GM12801 (cell line): ENCODE data around the gene MTHFS.
A peak's percentile ranks its signal among the peaks of the same experiment; 100 is the strongest.

ENCODE experiments used
- TF ChIP-seq, protein P1 (sequence below): IDR thresholded peaks from one replicate; pipeline ENCODE4 v1.5.1; 2011; ENCODE audit warnings: control low read depth; ENCODE audit not compliant: insufficient read length; ENCODE audit errors: extremely low read depth

The MTHFS gene

DNA sequence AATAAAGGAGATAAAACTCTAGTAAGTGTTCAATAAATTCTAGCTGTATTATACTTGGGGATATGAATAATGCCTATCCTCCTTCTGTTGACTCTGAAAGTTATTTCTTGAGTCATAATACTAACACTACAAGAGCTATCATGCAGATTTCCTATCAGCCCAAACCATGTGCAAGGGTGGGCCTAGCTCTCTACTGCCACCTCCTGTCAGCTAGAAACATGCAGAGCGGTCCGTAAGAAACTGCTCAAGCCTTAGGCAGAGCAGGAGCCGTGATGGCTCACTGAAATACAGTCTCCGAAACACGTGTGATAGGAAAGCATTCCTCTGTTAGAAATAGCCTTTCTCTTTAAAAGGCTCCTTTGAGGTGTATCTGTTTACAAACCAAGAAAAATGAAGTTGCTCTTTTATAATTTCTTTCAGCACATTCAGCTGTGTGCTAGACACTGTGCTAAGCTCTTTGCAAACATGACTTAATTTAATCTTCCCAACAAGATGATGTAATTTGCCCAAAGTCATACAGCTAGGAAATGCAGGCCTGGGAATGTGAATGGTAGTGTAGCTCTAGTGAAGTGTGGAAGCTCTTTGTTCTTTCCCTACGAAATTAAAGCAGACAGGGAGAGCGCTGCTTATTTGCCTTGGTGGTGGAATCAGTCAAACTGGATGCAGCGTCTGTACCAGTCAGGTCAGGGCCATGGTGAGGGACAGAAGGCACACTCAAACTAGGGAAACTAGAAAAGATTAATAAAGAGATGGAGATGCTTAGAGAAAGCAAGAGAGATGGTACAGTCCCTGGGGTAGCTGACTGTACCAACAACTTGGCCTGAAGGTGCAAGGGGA lies 43.1 kb downstream of the MTHFS start:
- TF ChIP-seq, protein P1, sequence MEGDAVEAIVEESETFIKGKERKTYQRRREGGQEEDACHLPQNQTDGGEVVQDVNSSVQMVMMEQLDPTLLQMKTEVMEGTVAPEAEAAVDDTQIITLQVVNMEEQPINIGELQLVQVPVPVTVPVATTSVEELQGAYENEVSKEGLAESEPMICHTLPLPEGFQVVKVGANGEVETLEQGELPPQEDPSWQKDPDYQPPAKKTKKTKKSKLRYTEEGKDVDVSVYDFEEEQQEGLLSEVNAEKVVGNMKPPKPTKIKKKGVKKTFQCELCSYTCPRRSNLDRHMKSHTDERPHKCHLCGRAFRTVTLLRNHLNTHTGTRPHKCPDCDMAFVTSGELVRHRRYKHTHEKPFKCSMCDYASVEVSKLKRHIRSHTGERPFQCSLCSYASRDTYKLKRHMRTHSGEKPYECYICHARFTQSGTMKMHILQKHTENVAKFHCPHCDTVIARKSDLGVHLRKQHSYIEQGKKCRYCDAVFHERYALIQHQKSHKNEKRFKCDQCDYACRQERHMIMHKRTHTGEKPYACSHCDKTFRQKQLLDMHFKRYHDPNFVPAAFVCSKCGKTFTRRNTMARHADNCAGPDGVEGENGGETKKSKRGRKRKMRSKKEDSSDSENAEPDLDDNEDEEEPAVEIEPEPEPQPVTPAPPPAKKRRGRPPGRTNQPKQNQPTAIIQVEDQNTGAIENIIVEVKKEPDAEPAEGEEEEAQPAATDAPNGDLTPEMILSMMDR, result peak; percentile 94

DNA sequence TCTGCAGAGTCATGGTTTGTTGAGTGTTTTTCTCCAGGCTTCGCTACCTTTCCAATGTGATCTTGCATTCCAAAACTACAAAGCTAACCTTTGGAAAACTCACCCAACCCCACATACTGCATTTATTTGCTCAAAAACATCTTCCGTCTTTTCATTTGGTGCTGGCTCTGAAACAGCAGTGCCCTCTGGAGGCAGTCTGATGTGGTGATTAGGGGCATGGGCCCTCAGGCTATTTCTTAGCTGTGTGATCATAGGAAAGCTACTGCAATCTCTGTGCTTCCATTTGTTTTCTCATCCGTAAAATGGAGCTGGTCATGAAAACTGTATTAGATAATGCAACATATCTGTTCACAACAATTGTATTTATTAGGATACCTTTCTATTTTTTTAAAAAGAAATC lies 47.0 kb downstream of the MTHFS start:
- TF ChIP-seq, protein P1, result no peak

DNA sequence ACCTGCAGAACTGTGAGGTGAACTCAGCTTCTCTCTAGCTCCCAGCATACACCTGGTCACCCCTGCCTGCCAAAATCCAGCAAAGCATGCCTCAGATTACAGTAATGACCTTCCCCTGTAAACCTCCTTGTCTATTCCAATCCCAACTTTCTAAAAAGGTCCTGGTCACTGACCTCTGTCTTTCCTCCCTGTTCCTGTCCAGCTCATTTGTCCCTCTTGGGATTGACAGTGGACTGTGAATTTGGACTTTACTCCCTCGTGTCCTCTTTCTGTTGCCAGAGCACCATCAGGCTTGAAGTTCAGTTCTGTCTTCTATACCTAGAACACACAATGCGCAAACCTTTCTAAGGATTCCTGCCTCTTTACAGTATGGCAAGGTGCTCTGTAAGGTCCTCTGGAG lies 50.3 kb downstream of the MTHFS start:
- TF ChIP-seq, protein P1, result no peak

DNA sequence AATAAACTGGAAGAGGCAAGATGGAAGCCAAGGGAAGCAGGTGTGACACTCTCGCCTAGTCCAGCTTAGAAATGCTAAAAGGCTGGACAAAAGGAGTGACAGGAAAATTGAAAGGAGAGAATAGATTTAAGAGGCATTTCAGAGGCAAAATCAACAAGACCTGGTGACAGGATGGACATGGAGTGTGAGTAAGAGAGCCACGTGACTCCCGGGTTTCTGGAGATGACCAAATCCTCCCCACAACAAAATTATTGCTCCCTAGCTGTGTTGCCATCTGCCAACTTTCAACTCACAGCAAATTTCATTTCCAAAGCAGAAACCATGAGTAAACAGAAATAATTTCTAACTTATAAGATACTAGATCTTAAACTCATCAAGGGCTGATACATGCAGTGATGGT lies 52.6 kb downstream of the MTHFS start:
- TF ChIP-seq, protein P1, result no peak

DNA sequence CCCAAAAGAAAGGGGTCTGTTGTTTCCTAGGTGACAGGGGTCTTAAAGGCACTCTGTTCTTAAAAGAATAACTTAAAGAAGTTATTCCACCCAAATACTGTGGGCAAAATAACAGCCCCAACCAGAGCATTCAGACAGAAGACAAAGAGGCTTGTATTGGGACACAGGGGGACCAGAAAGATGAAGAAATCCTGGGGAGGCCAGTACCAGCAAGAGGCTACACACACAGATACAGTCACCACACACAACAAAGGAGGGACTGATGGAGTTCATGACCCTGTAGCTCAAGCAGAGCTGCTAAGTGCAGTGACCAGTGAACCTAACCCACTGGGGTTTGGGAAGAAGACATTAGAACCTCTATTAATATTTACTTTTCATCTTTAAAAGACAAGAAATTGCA lies 59.0 kb downstream of the MTHFS start:
- TF ChIP-seq, protein P1, result no peak

DNA sequence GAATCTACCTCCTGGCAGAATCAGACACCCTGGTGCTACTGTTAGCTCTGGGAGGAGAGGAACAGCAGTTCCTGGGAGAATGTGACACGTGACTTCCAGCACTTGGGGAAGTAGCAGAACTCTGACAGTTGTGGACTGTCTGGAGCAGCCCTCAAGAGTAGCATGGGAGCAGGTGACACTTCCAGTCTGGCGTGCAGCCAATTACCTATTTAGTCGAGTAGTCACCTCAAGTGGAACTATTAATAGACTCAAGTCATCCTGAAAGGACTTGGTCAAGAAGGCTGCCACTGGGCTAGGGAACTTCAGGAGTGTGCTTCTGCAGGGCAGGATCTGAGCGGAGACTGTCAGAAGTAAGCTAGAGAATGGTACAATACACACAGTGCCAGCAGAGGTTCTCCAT lies 62.3 kb downstream of the MTHFS start:
- TF ChIP-seq, protein P1, result no peak

DNA sequence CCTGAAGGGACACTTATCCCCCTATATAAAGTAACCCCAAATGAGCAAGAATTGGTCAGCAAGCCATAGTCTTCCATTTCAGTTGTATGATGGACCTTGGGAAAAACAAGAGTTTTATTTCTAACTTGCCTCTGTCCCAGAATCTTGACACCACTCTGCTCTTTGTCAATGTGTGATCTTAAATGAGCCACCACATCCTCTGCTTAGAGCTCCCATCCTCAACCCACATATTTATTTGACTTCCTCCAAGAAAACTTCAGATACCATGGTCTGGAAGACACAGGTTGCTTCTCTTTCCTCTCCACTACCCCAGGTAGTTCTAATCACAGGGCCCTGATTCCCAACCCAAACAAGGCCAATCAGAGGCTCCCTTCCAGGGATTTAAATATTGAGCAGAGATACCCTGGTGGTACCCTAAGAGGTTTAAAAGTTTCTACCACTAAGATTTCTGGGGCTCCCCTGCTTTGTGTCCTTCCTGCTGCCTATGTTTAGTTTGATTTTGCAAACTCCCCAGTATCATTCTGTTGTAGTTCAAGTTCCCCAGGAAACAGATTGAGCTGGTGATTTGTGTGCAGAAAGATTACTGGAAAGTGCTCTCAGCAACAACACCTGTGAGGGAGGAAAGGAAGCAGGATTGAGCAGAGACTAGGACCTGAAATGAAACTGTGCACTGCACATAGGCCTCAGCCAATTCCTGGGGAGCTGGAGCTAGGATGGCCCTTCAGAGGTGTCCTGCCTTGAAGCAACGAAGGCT lies 64.3 kb downstream of the MTHFS start:
- TF ChIP-seq, protein P1, result no peak
